PFSK-1 (cell line): ENCODE results near the gene EDEM1. TPM values are rescaled to one million over a fixed set of nuclear protein-coding genes. Genes with fewer than 3 reads are reported as not detected.

ENCODE experiments used
- FOXP2 ChIP-seq: optimal IDR thresholded peaks from 2 replicates; pipeline ENCODE3; 2011; ENCODE audit warnings: borderline replicate concordance, control low read depth, inconsistent platforms; ENCODE audit not compliant: insufficient read depth; ENCODE audit errors: extremely low read length, extremely low read depth
- POLR2AphosphoS5 ChIP-seq: IDR thresholded peaks from 2 replicates; pipeline ENCODE4 v1.6.1; 2012; ENCODE audit warnings: low read depth, mild to moderate bottlenecking, control low read depth, low read length, moderate library complexity
- SIN3A ChIP-seq: IDR thresholded peaks from 2 replicates; pipeline ENCODE4 v1.6.1; 2012; ENCODE audit warnings: mild to moderate bottlenecking, low read length, moderate library complexity, borderline replicate concordance; ENCODE audit not compliant: insufficient read depth
- TAF1 ChIP-seq: IDR thresholded peaks from 2 replicates; pipeline ENCODE4 v1.6.1; 2012; ENCODE audit warnings: low read length, control low read depth, borderline replicate concordance; ENCODE audit not compliant: insufficient read depth
- polyA plus RNA-seq: library from polyadenylated mRNA; unstranded; fragments of >200 nt; gene quantifications from one replicate; pipeline ENCODE4 v1.2.1, GENCODE V29; 2012; ENCODE audit warnings: low read depth, missing spikeins; ENCODE audit not compliant: insufficient read length
- TF ChIP-seq, protein P1 (sequence below), 2 experiments: IDR thresholded peaks; 2 replicates each; pipeline versions ENCODE4 v1.6.1 to v1.8.0; 2011 to 2012; ENCODE audit warnings: low read depth in 2 of 2, low read length in 2 of 2, control low read depth in 1 of 2, inconsistent platforms in 1 of 2, mild to moderate bottlenecking in 1 of 2, moderate library complexity in 1 of 2; ENCODE audit not compliant: insufficient read depth in 1 of 2

The EDEM1 gene
- polyA plus RNA-seq: 14.5 TPM

GRCh38 chr3:5187156-5187919, at the start of gene EDEM1:
TSS of gene EDEM1 (plus strand) at chr3:5187707. CDS start at chr3:5187806, 99 bp downstream.
- TF ChIP-seq TAF1 (no peak), FOXP2 (peak; percentile 67)

DNA sequence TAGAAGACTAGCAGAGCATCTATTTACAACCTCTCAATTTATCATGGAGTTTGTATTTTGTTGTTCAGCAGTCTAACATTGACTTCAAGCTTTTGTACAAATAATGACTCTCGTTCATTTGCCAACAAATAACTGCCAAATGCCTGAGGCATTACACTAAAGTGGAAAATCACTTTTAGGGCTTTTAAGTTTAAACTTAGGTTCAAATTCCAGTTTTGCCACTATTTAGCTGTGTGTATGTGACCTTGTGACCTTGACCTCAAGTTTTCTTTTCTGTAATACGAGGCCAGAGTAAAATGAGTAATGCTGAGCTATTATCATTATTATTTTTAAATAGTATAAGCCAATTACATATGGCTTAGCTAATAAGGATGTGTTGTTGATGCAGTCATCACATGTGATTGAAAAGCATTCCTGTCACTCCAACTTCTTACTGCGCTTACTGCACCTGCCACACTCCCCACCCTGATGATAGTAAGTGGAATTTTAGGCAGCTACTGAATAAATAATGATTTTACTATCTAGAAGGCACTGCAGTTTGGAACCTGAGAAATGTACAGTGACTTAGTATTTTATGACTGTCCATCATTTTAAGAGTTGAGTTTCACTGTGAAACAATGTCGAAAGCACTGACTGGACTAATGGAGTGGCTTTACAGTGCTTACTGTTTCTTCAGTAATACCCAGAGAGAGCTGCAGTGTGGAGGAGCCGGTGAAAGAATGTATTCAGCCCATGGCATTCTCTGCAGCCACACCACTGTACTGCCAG, 49.1 kb upstream of the EDEM1 start:
- TF ChIP-seq, protein P1, sequence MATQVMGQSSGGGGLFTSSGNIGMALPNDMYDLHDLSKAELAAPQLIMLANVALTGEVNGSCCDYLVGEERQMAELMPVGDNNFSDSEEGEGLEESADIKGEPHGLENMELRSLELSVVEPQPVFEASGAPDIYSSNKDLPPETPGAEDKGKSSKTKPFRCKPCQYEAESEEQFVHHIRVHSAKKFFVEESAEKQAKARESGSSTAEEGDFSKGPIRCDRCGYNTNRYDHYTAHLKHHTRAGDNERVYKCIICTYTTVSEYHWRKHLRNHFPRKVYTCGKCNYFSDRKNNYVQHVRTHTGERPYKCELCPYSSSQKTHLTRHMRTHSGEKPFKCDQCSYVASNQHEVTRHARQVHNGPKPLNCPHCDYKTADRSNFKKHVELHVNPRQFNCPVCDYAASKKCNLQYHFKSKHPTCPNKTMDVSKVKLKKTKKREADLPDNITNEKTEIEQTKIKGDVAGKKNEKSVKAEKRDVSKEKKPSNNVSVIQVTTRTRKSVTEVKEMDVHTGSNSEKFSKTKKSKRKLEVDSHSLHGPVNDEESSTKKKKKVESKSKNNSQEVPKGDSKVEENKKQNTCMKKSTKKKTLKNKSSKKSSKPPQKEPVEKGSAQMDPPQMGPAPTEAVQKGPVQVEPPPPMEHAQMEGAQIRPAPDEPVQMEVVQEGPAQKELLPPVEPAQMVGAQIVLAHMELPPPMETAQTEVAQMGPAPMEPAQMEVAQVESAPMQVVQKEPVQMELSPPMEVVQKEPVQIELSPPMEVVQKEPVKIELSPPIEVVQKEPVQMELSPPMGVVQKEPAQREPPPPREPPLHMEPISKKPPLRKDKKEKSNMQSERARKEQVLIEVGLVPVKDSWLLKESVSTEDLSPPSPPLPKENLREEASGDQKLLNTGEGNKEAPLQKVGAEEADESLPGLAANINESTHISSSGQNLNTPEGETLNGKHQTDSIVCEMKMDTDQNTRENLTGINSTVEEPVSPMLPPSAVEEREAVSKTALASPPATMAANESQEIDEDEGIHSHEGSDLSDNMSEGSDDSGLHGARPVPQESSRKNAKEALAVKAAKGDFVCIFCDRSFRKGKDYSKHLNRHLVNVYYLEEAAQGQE (IDR thresholded peaks at IDR 0.05; ENCODE audit: insufficient read depth in 1 of 2, low read depth in 2 of 2, low read length in 2 of 2): no peak
- no peak for TF ChIP-seq POLR2AphosphoS5
- no peak for TF ChIP-seq TAF1

GRCh38 chr3:5140230-5140621, 47.3 kb upstream of the EDEM1 start:
- TF ChIP-seq FOXP2 (no peak), TAF1 (no peak), POLR2AphosphoS5 (no peak), SIN3A (no peak)
- TF ChIP-seq, protein P1 (IDR thresholded peaks at IDR 0.05; ENCODE audit: insufficient read depth in 1 of 2, low read depth in 2 of 2, low read length in 2 of 2): no peak

GRCh38 chr3:5140839-5141238, 46.7 kb upstream of the EDEM1 start:
- TF ChIP-seq SIN3A: no peak
- no peak for TF ChIP-seq TAF1
- TF ChIP-seq, protein P1 (IDR thresholded peaks at IDR 0.05; ENCODE audit: insufficient read depth in 1 of 2, low read depth in 2 of 2, low read length in 2 of 2): no peak

- TF ChIP-seq FOXP2: no peak
- TF ChIP-seq TAF1: no peak
- no peak for TF ChIP-seq POLR2AphosphoS5
- TF ChIP-seq, protein P1 (IDR thresholded peaks at IDR 0.05; ENCODE audit: insufficient read depth in 1 of 2, low read depth in 2 of 2, low read length in 2 of 2): no peak
- TF ChIP-seq SIN3A: no peak
Measured at GRCh38 chr3:5141760-5142159, 45.7 kb upstream of the EDEM1 start.
